HG02884 (cell line): Measurements from ENCODE around the gene KRTAP12-1.
"Not testable (repeated sequence)": the region's sequence is repeated elsewhere in the genome, so short reads cannot be mapped to it uniquely, and the experiment has no call there.

ENCODE experiments used
- ATAC-seq: cut with Tn5 transposase; IDR thresholded peaks from one replicate; pipeline ENCODE4 v1.9.1; 2021; ENCODE audit warnings: mild to moderate bottlenecking, moderate library complexity; ENCODE audit not compliant: unreplicated experiment

KRTAP12-1 gene

DNA sequence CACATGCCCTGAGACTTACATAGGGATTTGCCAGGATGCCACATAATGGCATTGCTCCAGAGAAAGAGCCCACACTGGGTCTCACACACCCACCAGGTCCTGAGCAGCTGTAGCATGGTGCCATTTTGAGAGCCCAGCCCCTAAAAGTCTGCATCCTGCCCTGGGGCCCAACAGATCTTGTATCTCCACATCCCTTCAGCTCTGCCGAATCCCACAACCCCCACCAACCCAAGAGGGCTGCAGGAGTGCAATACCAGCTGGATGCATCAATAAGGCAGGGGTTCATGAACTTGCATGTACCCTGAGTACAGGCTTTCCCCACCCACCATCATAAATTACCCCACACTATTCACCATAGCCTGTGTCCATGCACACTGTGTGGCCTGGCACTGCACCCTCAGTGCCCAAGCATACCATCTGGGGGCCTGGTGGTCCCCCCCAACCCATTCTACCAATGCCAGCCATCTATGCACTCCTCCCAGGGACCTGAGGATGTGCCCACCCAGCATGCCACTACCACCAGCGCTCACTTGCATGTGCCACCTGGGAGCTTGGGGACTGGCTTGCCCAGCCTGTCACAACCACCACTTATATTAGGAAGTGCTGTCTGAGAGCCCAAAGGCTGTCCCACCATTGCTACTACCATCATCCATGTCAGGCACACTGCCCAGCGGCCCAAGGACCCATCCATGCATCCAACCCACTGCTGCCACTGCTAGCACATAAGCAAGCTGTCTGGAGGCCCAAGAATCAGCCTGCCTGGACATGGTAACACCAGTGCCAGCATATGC is 11.1 kb downstream of the KRTAP12-1 start:
- ATAC-seq = no peak

DNA sequence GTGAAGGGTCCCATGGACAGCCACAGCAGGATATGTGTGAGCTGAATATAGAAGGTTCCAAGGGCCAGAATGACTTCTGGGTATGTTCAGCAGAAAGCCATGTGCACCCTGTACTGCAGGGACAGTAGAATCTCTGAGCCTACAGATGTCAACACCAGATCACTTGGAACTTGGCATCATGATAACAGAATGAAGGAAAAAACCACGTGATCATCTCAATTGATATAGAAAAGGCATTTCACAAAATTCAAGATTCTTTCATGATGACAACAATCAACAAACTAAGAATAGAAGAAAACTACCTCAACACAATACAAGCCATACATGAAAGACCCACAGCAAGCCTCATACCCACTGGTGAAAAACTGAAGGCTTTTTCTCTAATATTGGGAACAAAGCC is 14.4 kb downstream of the KRTAP12-1 start:
- ATAC-seq = no peak

DNA sequence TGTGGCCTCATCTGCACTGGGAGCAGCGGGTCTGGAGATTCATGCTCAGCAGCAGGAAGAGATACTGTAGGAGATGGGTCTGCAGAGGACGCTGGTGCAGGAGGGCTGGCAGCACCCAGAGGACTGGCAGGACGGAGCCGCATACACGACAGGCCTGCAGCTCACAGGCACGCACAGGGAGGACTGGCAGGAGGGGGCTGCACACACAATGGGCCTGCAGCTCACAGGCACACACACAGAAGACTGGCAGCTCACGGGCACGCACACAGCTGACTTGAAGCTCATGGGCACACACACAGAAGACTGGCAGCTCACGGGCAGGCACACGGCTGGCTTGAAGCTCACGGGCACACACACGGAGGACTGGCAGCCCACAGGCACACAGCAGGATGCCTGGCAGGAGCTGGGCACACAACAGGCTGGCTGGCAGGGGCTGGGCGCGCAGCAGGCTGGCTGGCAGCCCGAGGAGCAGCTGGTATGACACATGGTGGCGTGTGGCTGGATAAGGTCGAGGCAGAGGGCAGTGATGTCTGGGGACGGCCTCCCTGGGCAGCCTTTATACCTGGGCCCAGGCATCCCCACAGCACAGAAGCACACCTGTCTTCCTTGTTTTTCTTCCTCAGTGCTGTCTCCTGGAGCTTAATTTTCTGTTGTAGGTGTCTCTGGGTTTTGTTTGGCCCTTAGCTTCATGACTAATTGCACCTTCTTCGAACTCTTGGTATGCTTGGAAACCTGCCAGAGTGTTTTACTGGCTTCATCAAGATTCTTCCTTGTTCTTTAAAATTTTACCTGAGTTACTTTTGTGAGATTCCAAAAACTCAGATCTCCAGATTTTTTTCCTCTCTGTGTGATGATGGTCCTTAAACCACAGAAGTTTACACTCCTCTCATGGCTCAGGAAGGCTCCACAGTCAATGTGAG is 15.3 kb downstream of the KRTAP12-1 start, which contains the start of gene KRTAP12-2:
Gene KRTAP12-2 (minus strand): TSS at position 527 of the 920 bp plus-strand sequence. CDS start 41 bp downstream, at position 486.
- no peak for ATAC-seq

DNA sequence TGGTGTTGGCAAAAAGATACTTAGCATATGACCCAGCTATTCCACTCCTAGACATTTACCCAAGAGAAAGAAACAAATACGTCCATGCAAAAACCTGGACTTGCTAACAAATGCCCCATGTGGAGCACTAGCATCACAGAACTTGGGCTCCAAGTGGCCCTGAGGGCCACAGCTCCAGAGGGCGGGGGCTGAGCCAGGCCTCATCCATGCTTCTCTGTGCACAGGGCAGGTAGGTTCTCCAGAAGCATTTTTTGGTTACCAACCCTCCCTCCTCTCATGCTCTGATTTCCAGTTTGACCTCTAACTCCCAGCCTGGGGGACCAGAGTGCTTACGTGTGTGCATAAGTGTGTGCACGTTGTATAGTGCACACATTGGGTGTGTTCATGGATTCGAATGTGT is 17.3 kb downstream of the KRTAP12-1 start:
- ATAC-seq = no peak

DNA sequence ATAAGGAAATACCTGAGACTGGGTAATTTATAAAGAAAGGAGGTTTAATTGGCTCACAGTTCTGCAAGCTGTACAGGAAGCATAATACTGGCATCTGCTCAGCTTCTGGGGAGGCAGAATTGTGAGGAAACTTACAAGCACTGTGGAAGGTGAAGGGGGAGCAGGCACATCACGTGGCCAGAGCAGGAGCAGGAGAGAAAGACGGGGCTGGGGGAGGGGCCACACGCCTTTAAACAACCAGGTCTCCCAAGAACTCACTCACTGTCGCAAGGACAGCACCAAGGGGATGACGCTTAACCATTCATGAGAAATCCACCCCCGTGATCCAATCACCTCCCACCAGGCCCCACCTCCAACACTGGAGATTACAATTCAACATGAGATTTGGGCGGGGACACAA is 20.4 kb downstream of the KRTAP12-1 start:
- ATAC-seq = not testable (repeated sequence)

DNA sequence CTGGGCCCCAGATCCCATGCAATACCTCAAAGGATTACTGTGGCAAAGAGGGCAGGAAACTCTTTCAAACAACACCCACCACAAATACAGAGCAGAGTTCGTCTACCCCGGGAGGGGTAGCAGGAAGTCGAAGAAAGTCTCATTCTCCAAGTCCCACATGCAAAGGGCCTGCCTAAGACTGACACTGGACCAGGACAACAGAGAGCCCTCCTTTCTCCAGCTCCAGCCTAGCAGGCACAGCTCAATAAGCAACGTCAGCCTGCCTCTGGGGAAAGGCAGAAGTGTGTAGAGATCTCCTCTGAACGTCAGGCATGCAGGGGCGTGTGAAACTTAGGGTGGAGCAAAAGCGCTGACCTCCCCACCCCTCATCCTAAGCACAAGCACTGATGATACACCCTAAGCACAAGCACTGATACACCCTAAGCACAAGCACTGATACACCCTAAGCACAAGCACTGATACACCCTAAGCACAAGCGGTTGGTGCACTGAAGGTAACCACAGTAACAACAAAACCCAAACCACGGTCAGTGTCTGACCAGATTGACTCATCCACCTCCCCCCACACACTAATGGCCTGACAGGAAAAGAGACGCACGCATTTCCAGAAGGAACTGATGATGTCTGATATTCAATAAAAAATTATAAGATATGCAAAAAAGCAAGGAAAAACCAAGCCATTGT is 22.9 kb downstream of the KRTAP12-1 start:
- ATAC-seq = no peak

DNA sequence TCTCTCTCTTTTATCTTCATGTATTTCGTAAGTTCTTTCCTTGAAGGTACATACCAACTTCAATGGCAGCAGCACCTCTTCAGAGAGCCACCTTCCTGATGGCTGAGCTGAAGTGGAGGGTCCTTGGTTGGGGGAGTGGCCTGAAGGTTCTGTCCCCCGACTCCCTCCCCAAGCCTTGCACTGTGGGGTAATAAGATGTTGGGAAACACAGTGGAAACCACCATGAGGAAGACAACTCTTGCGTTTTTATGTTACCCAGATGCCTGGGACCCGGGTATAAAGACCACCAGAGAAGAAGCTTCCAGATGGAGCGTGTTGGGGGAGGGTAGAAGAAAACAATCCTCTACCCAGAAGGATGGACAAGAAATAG is 23.4 kb downstream of the KRTAP12-1 start:
- no peak for ATAC-seq

DNA sequence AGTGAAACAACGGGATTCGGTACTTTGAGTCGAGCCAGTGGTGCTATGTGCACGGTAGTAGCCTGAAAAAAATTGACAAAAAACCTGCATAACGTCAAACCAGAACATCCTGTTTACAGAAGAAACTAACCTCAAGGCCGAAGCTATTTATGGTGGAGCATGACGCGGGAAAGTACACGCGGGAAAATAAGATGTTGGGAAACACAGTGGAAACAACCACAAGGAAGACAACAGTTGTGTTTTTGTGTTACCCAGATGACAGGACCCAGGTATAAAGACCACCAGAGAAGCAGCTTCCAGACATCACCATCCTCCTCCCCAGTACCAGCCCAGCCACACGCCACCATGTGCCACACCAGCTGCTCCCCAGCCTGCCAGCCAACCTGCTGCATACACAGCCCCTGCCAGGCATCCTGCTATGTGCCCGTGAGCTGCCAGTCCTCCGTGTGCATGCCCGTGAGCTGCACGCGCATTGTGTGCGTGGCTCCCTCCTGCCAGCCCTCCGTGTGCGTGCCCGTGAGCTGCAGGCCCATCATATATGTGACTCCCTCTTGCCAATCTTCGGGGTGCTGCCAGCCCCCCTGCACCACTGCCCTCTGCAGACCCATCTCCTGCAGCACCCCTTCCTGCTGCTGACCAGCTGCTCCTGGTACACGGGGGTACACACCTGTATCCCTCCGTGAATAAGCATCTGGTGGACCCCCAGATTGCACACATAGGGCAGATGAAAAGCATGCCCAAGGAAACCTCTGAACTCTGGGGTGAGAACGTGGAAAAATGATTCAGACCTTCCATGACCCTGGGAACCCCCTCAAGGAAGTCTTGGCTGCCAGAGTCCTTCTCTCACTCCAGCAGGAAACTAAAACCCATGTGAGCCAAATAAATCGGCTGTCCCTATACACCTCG is 24.1 kb downstream of the KRTAP12-1 start, which contains the start of gene KRTAP12-3:
Gene KRTAP12-3 (plus strand): TSS at position 298 of the 906 bp plus-strand sequence. CDS start 48 bp downstream, at position 346.
- ATAC-seq = no peak

DNA sequence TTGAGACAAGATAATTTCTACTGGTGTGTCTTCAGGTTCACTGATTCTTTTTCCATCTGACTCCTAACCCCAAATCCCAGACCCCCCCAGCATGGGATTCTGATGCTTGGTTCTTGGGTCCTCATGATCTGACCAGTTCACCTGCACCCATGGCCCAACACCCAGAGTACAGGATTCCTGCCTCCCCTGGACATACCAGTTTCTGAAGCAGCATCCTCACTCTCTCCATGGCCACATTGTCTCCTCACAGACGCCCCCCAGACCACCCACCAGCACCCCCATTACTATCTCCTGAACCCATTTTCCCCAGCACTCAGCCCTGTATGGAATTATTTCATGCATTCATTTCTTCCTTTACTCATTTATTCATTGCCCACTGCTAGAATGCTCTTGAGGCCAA is 25.1 kb downstream of the KRTAP12-1 start:
- ATAC-seq = no peak

DNA sequence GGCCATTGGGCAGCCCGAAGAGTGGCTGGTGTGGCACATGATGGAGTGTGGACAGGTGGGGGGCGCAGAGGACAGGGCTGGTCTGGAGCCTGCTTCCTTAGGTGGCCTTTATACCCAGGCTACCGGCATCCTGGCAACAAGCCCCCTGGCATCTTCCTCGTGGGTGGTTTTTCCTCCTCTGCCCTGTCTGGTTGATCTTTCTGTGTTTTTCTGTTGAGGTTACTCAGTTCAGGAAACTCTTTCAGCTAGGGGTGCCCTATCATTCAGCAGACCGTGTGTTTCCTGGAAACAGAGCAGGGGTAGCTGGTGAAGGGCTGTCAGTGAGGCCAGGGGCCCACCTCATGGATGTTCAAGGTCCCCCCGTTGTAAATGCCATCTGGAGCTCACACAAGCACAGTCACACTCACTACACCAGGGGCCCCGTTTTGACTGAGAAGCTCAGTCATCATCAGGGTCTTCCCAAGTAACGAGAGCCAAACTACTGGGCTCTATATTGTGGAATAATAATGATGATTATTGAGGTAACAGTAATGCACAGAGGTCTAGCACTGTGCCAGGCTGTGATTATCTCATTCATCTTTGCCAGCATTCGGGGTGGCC is 27.3 kb downstream of the KRTAP12-1 start, which contains the start of gene KRTAP12-4:
Gene KRTAP12-4 (minus strand): TSS at position 84 of the 600 bp plus-strand sequence. CDS start 45 bp downstream, at position 39.
- no peak for ATAC-seq

DNA sequence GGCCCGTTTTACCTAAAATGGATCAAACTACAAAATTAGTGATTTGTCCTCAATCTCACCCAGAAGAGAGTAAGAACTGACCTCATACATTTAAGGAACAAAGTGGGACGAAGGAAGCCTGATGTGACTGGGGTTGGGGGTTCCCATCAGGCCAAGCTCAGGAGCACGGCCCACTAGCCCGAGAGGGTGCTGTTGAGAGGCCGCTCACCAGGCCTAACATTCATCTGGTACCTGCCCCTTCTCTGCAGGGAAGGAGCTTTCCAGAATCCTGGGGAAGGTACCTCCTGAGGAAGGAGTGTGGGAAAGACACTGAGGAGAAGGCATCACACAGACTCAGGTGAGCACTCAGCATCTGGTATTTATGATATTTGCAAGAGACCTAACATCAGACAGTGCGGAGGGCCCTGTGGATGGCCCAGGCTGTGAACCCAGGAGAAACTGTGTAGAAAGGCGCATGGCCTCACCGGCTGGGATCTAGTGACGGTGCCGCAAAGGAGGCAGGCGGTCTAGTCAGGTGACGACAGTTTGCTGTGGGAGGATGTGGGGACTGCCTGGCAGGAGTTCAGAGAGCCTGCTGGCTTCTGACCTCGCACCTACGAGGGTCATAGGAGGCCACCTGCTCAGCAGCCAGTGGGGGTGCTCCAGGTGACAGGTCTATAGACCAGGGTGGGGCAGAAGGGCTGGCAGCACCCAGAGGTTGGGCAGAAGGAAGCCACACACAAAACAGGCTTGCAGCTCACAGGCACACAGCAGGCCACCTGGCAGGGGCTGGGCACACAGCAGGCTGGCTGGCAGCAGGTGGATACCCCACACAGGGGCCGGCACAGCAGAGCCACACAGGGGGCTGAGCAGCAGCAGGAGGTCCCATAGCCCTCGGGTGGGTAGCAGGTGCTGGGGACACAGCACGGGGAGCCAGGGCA is 28.0 kb downstream of the KRTAP12-1 start:
- ATAC-seq = no peak

DNA sequence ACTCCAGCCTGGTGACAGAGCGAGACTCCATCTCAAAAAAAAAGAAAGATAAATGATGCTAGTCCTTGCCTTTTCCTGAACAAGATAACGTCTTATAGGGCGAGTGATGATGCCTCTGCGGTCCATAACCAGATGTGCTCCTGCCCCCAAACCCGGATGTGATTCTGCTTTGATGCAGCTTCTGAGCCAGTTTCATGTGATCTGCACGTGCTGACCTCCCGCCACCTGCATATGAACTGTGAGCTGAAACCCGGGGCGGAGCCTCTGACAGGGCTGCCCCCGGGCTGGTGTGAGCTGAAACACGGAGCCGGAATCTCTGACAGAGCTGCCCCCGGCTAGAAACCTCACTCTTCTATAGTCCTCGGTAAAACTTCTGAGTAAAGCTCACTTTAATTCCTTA is 28.8 kb downstream of the KRTAP12-1 start:
- no peak for ATAC-seq

DNA sequence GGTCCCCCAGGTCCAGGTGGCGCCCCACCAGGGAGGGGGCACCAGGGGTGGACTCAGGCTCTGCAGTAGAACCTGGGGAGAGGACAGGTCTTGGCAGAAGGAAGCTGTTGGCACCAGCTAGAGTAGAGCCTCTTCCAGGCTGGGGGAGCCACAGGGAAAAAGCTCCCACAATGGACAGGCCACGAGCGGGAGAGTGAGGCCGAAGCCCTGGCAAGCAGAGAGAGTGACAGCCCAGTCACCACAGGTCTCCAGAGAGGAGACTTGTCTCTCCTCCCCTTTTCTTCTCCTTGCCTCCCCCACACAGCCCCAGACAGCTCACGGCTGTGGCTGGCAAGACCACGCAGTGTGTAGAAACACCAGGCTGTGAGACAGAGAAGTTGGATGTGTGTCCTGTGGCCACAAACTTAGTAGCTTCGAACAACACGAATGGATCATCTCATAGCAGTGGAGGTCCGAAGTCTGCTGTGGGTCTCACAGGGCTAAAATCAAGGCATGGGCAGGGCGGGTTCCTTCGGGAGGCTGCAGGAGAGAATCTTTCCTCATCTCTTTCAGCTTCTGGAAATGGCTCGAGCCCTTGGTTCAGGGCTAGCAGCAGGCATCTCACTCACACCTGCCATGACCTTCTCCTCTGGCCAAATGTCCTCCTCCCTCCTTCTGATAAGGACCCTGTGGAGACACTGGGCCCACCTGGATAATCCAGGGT is 30.8 kb downstream of the KRTAP12-1 start:
- ATAC-seq = no peak

DNA sequence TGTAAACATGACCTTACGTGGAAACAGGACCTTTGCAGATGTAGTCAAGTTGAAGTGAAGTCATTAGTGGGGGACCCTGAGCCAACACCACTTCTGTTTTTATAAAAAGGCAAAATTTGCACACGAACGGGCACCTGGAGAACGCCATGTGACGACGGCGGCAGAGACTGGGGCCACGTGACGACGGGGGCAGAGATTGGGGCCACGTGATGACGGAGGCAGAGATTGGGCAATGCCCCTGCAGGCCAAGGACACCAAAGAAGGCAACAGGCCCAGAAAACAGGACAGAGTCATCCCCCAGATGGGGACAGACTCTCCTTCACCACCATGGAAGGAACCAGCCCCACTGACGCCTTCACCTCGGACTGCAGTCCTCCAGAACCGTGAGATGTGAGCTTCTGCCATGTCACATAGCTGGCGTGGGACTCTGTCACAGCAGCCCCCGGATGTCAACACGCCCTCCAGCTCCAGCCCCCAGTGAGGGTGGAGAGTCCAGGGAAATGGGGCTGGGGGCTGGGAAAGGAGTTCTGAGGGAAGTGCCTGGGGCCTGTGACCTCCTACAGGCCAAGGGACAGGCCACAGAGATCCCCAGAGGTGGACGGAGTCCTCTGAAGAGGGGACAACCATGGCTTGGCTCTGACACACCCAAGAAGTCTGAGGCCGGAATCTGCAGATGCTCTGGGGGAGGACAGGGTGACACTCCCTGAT is 31.5 kb downstream of the KRTAP12-1 start:
- ATAC-seq = no peak

DNA sequence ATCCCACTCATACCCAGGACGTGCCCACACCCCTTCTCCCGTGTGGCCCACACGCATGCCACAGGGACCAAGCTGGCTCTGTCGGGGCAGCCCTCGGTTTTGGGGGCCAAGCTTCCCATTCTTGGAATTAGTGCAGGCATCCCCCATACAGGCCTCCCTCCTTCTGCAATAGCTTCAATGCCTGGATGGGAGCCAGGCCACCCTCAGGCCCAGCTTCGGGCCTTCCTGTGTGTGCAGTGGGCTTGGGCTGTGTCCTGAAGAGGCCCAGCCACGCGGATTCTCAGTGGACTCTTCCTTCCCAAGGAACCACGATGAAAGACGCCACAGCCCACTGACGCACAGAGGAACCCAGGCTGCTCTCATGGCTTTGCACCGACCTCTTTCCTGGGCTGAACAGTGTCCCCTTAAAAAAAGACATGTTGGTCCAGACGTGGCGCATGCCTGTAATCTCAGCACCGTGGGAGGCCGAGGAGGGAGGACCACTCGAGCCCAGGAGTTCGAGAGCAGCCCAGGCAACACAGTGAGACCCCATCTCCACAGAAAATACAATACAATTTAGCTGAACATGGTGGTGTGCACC is 32.4 kb downstream of the KRTAP12-1 start:
- no peak for ATAC-seq

DNA sequence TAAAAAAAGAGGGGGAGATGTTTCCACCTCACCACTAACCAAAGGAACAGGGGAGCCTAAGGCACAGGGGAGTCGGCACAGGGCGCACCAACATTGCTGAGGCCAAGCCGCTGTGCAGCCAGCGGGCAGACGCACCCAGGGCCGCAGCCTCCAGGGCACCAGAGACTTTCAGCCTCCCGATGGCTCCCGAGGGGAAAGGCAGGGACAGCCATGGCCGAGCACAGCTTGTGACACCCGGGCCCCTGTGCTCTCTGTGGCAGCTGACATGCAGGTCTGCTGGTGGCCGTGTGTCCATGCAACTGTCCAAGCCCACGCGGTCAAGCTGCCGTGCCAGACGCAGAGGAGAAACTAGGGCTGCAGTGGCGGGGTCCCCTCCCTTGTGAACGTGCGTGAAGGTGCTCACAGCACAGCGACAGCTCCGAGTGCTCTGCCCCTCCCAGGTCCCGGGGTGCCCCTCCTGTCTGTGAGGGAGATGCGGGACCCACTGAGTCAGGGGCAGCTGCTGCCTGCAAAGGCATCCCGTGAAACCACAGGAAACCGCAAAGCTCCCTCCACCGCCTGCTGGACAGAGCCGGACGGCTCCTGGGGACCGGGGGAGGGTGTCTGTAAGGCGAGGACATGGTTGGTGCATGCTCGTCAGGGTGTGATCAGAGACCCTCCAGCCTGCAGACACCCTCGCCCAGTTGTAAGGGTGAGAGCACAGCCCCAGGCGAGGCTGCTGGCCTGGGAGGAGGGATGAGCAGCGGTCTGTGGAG is 33.2 kb downstream of the KRTAP12-1 start:
- no peak for ATAC-seq
